HEK293 (cell line): ENCODE measurements around the gene KPNA4.

Source experiments
- CTCF ChIA-PET: fragments of 350-600 bp; formaldehyde crosslinking; extraction: SDS; loops from one replicate; lab custom pipeline; 2021; ENCODE audit warnings: antibody characterized with exemption; lab: Yijun Ruan, JAX
- POLR2A ChIA-PET: fragments of 300-600 bp; formaldehyde crosslinking; extraction: SDS; loops from one replicate; lab custom pipeline; 2020; ENCODE audit warnings: antibody characterized with exemption, inconsistent platforms; lab: Yijun Ruan, JAX
- H3K27ac ChIP-seq: fragments of 200-500 bp; sonication (Bioruptor generic); 2 replicates; pipeline ENCODE4 v1.5.1; 2014; ENCODE audit warnings: low read depth, low read length, control low read depth, inconsistent platforms; ENCODE audit errors: extremely low read depth
- H3K36me3 ChIP-seq, 2 experiments: fragments of 200-500 bp in 1 of 2; sonication (Bioruptor generic) in 1 of 2; 1 replicate in 1 of 2; 2 replicates in 1 of 2; pipeline ENCODE4 v1.5.1; 2014 to 2017; ENCODE audit warnings: inconsistent platforms in 2 of 2, low read length in 2 of 2; ENCODE audit not compliant: control insufficient read depth in 2 of 2, insufficient read depth in 1 of 2
- H3K4me1 ChIP-seq: fragments of 200-500 bp; sonication (Bioruptor generic); 2 replicates; pipeline ENCODE4 v1.5.1; 2014; ENCODE audit warnings: mild to moderate bottlenecking, low read length, inconsistent platforms; ENCODE audit not compliant: control insufficient read depth, insufficient read depth
- H3K4me3 ChIP-seq: 2 replicates; pipeline ENCODE4 v1.5.1; 2011; ENCODE audit warnings: low read depth, mild to moderate bottlenecking, control low read depth, low read length, moderate library complexity
- H3K9me3 ChIP-seq: fragments of 200-500 bp; sonication (Bioruptor generic); 2 replicates; pipeline ENCODE4 v1.5.1; 2014; ENCODE audit warnings: low read depth, low read length, inconsistent platforms; ENCODE audit not compliant: control insufficient read depth, insufficient read depth
- SCRT1 ChIP-seq: fragments of 450-650 bp; formaldehyde crosslinking; IDR thresholded peaks from 2 replicates; pipeline ENCODE4 v1.5.1; 2016; ENCODE audit warnings: missing biosample characterization, missing genetic modification characterization, borderline replicate concordance
- SCRT2 ChIP-seq: fragments of 450-650 bp; formaldehyde crosslinking; IDR thresholded peaks from 2 replicates; pipeline ENCODE4 v1.5.1; 2016; ENCODE audit warnings: missing biosample characterization, missing genetic modification characterization
- SP2 ChIP-seq: fragments of 450-650 bp; formaldehyde crosslinking; IDR thresholded peaks from 2 replicates; pipeline ENCODE4 v1.5.1; 2016; ENCODE audit warnings: missing biosample characterization, missing genetic modification characterization
- ZNF112 ChIP-seq: fragments of 450-650 bp; formaldehyde crosslinking; IDR thresholded peaks from 2 replicates; pipeline ENCODE4 v1.5.0; 2017; ENCODE audit warnings: missing biosample characterization, missing genetic modification characterization
- ZNF114 ChIP-seq: fragments of 450-650 bp; formaldehyde crosslinking; IDR thresholded peaks from 2 replicates; pipeline ENCODE4 v1.5.0; 2017; ENCODE audit warnings: missing biosample characterization, missing genetic modification characterization
- ZNF133 ChIP-seq: fragments of 450-650 bp; formaldehyde crosslinking; IDR thresholded peaks from 2 replicates; pipeline ENCODE4 v1.5.1; 2016; ENCODE audit warnings: missing biosample characterization, missing genetic modification characterization
- ZNF266 ChIP-seq: fragments of 450-650 bp; formaldehyde crosslinking; IDR thresholded peaks from 2 replicates; pipeline ENCODE4 v1.5.1; 2016; ENCODE audit warnings: missing biosample characterization, missing genetic modification characterization, low read depth
- ZNF366 ChIP-seq: fragments of 450-650 bp; formaldehyde crosslinking; conservative IDR thresholded peaks from 2 replicates; pipeline ENCODE4 v1.5.1; 2016; ENCODE audit warnings: missing biosample characterization, missing genetic modification characterization
- ZNF37A ChIP-seq: fragments of 450-650 bp; IDR thresholded peaks from 2 replicates; pipeline ENCODE4 v1.5.1; 2018; ENCODE audit warnings: missing biosample characterization, missing genetic modification characterization
- ZNF404 ChIP-seq: fragments of 450-650 bp; formaldehyde crosslinking; IDR thresholded peaks from 2 replicates; pipeline ENCODE4 v1.5.1; 2017; ENCODE audit warnings: missing biosample characterization, missing genetic modification characterization
- ZNF560 ChIP-seq: fragments of 450-650 bp; formaldehyde crosslinking; IDR thresholded peaks from 2 replicates; pipeline ENCODE4 v1.5.1; 2017; ENCODE audit warnings: missing biosample characterization, missing genetic modification characterization, borderline replicate concordance
- ZNF701 ChIP-seq: fragments of 450-650 bp; formaldehyde crosslinking; IDR thresholded peaks from 2 replicates; pipeline ENCODE4 v1.5.1; 2016; ENCODE audit warnings: missing biosample characterization, missing genetic modification characterization
- TF ChIP-seq, protein P1 (sequence below): fragments of 450-650 bp; formaldehyde crosslinking; optimal IDR thresholded peaks from 2 replicates; pipeline ENCODE3; 2016; ENCODE audit warnings: missing biosample characterization, mild to moderate bottlenecking, missing genetic modification characterization
- TF ChIP-seq, protein P2 (sequence below): fragments of 450-650 bp; formaldehyde crosslinking; IDR thresholded peaks from 2 replicates; pipeline ENCODE4 v1.5.1; 2016; ENCODE audit warnings: missing biosample characterization, missing genetic modification characterization
- TF ChIP-seq, protein P3 (sequence below): fragments of 450-650 bp; formaldehyde crosslinking; IDR thresholded peaks from 2 replicates; pipeline ENCODE4 v1.5.1; 2017; ENCODE audit warnings: missing biosample characterization, mild to moderate bottlenecking, missing genetic modification characterization, moderate library complexity
- TF ChIP-seq, protein P4 (sequence below): fragments of 450-650 bp; formaldehyde crosslinking; IDR thresholded peaks from 2 replicates; pipeline ENCODE4 v1.5.1; 2016; ENCODE audit warnings: missing biosample characterization, missing genetic modification characterization
- TF ChIP-seq, protein P5 (sequence below): fragments of 450-650 bp; IDR thresholded peaks from 2 replicates; pipeline ENCODE4 v1.5.1; 2018; ENCODE audit warnings: missing biosample characterization, mild to moderate bottlenecking, missing genetic modification characterization
- TF ChIP-seq, protein P6 (sequence below): fragments of 450-650 bp; formaldehyde crosslinking; IDR thresholded peaks from 2 replicates; pipeline ENCODE4 v1.5.1; 2016; ENCODE audit warnings: missing biosample characterization, missing genetic modification characterization

Gene KPNA4

DNA sequence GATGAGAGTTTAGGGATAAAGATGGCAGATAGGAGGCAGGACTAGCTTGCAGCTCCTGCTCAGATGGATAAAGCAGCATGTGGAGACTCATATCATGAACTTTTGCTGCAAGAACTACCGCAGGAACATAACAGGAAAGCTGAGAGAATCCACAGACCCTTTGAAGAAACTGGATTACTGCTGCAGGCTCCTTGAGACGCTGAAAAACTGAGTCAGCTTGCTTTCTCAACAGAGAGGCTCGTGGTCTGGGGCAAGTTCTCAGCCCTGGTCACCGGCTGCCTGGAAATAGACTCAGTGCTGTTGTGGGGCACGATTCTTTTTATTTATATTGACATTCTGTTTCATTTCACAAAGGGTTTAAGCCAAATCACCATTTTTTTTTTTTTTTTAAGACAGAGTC is 87.0 kb downstream of the KPNA4 start (continued):
- TF ChIP-seq, protein P1, sequence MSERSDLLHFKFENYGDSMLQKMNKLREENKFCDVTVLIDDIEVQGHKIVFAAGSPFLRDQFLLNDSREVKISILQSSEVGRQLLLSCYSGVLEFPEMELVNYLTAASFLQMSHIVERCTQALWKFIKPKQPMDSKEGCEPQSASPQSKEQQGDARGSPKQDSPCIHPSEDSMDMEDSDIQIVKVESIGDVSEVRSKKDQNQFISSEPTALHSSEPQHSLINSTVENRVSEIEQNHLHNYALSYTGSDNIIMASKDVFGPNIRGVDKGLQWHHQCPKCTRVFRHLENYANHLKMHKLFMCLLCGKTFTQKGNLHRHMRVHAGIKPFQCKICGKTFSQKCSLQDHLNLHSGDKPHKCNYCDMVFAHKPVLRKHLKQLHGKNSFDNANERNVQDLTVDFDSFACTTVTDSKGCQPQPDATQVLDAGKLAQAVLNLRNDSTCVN, result no peak
- TF ChIP-seq ZNF701 (tag by site-specific recombination) (no peak), ZNF114 (no peak), SP2 (tag by site-specific recombination) (no peak), ZNF112 (tag by site-specific recombination) (no peak)
- TF ChIP-seq, protein P2, sequence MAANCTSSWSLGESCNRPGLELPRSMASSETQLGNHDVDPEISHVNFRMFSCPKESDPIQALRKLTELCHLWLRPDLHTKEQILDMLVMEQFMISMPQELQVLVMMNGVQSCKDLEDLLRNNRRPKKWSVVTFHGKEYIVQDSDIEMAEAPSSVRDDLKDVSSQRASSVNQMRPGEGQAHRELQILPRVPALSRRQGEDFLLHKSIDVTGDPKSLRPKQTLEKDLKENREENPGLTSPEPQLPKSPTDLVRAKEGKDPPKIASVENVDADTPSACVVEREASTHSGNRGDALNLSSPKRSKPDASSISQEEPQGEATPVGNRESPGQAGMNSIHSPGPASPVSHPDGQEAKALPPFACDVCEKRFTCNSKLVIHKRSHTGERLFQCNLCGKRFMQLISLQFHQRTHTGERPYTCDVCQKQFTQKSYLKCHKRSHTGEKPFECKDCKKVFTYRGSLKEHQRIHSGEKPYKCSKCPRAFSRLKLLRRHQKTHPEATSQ (tag by site-specific recombination), result no peak

DNA sequence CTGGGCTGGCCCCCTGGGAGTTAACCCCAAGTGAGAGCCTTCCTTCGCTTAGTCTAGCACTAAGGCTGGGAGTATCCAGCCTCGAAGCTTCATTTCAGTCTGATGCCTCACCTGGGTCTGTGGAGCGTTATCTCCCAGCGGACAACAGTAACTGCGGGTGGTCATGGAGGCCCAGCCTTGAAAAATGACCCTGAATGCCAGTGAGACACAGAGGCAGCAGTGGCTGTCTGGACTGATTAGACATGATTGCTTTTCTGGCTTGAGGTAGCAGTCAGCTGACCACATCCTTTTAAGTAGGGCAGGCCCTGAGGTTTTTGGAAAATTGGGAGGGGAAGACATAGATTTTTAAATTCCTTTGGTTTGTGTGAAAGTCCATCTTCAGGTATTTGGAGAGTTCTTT is 87.6 kb downstream of the KPNA4 start:
- Histone ChIP-seq H3K4me3 (no peak overlapping the region), H3K9me3 (no peaks in the 10 kb centered on the region), H3K36me3 (no peaks in the 10 kb centered on the region), H3K4me1 (no peaks in the 10 kb centered on the region), H3K27ac (no peak overlapping the region)
- ChIA-PET POLR2A (interaction anchor here (0.7 kb wide), 1 partner anchor 564 kb away, joined by 3 read pairs; no protein-coding TSS in a partner anchor), CTCF (no interaction called here)
- TF ChIP-seq ZNF366 (tag by site-specific recombination), result no peak

DNA sequence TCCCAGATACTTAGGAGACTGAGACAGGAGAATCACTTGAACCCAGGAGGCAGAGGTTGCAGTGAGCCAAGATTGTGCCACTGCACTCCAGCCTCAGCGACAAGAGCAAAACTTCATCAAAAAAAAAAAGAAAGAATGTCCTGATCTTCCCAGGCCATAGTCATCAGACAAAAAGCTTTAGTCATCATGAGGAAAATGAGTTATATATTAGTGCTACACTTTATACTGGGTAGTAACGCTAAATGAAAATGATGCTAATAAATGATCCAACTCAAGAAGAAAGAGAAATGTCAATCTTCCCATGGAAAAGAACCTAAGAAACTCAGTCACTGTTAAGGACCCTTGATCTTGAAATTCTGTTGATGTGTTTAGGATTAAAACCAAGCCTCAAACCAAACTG is 89.5 kb downstream of the KPNA4 start:
- Histone ChIP-seq H3K4me1 (no peaks in the 10 kb centered on the region), H3K36me3 (no peaks in the 10 kb centered on the region), H3K27ac (no peak overlapping the region), H3K9me3 (no peaks in the 10 kb centered on the region), H3K4me3 (no peak overlapping the region)
- CTCF ChIA-PET, result no interaction called here
- POLR2A ChIA-PET, result no interaction called here
- TF ChIP-seq ZNF404 (tag by site-specific recombination), result no peak
- TF ChIP-seq, protein P3, sequence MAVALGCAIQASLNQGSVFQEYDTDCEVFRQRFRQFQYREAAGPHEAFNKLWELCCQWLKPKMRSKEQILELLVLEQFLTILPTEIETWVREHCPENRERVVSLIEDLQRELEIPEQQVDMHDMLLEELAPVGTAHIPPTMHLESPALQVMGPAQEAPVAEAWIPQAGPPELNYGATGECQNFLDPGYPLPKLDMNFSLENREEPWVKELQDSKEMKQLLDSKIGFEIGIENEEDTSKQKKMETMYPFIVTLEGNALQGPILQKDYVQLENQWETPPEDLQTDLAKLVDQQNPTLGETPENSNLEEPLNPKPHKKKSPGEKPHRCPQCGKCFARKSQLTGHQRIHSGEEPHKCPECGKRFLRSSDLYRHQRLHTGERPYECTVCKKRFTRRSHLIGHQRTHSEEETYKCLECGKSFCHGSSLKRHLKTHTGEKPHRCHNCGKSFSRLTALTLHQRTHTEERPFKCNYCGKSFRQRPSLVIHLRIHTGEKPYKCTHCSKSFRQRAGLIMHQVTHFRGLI (tag by site-specific recombination), result no peak
- no peak for TF ChIP-seq ZNF37A (tag by site-specific recombination)
- no peak for TF ChIP-seq ZNF560

DNA sequence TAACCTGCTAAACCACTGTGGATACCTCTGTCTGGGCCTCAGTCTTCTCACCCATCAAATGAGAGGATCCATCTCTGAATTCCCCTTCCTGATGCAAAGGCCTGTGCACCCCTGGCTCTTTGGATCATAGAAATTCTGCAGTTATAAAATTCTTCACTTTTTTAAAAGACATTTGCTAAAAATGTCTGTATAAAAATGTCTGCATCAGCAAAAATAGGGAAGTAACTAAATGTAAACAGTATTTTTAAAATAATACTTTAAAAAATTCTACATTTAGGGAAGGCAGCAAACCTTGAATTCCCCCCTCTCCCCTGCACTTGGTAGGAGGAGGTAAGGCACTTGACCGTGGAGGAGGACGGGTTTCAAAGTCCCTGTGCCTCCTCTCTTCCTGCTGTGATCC is 90.2 kb downstream of the KPNA4 start:
- TF ChIP-seq, protein P4, sequence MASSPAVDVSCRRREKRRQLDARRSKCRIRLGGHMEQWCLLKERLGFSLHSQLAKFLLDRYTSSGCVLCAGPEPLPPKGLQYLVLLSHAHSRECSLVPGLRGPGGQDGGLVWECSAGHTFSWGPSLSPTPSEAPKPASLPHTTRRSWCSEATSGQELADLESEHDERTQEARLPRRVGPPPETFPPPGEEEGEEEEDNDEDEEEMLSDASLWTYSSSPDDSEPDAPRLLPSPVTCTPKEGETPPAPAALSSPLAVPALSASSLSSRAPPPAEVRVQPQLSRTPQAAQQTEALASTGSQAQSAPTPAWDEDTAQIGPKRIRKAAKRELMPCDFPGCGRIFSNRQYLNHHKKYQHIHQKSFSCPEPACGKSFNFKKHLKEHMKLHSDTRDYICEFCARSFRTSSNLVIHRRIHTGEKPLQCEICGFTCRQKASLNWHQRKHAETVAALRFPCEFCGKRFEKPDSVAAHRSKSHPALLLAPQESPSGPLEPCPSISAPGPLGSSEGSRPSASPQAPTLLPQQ (tag by site-specific recombination), result no peak
- no peak for TF ChIP-seq ZNF133 (tag by site-specific recombination)
- TF ChIP-seq, protein P5, sequence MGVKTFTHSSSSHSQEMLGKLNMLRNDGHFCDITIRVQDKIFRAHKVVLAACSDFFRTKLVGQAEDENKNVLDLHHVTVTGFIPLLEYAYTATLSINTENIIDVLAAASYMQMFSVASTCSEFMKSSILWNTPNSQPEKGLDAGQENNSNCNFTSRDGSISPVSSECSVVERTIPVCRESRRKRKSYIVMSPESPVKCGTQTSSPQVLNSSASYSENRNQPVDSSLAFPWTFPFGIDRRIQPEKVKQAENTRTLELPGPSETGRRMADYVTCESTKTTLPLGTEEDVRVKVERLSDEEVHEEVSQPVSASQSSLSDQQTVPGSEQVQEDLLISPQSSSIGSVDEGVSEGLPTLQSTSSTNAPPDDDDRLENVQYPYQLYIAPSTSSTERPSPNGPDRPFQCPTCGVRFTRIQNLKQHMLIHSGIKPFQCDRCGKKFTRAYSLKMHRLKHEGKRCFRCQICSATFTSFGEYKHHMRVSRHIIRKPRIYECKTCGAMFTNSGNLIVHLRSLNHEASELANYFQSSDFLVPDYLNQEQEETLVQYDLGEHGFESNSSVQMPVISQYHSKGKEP, result no peak
- no peak for TF ChIP-seq SCRT2 (tag by site-specific recombination)
- TF ChIP-seq ZNF266 (tag by site-specific recombination), result no peak
- TF ChIP-seq SCRT1, result no peak
- TF ChIP-seq, protein P6, sequence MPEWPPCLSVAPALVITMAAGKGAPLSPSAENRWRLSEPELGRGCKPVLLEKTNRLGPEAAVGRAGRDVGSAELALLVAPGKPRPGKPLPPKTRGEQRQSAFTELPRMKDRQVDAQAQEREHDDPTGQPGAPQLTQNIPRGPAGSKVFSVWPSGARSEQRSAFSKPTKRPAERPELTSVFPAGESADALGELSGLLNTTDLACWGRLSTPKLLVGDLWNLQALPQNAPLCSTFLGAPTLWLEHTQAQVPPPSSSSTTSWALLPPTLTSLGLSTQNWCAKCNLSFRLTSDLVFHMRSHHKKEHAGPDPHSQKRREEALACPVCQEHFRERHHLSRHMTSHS (tag by site-specific recombination), result no peak
- POLR2A ChIA-PET, result no interaction called here
- Histone ChIP-seq H3K4me3 (no peak overlapping the region), H3K9me3 (no peaks in the 10 kb centered on the region), H3K27ac (no peak overlapping the region), H3K4me1 (no peaks in the 10 kb centered on the region), H3K36me3 (no peaks in the 10 kb centered on the region)
- CTCF ChIA-PET, result no interaction called here
